ENCODE results near the gene GPR37. TPM values are rescaled to one million over a fixed set of nuclear protein-coding genes. Genes with fewer than 3 reads are reported as not detected.

The GPR37 gene
- total and polyA plus RNA-seq, 3 donors from 2014 or later, result 41.9 to 76.3 (median 65.4) TPM

- H3K9me3 ChIP-seq, result no peaks in the 10 kb centered on the region
- H3K27me3 ChIP-seq, result no peaks in the 10 kb centered on the region
- H3K36me3 ChIP-seq (ENCODE audit: low read depth, missing control alignments), result no peaks in the 10 kb centered on the region
- H3K4me3 ChIP-seq, result no peak overlapping the region
- 21 to 35% methylated on average over 1 of the region's 1 CpG for WGBS, 2 donors
- TF ChIP-seq CTCF (IDR thresholded peaks at IDR 0.05), result no peak
- no peak for TF ChIP-seq POLR2A (IDR thresholded peaks at IDR 0.05)
- no peaks in the 10 kb centered on the region for H3K4me1 ChIP-seq
- no peak for DNase-seq
- H3K27ac ChIP-seq, result no peak overlapping the region
- intact Hi-C loops (cut with DNase I; ENCODE audit: low total_unique reads), result no loop called here
Measured at GRCh38 chr7:124728610-124729009, 37.0 kb downstream of the GPR37 start.

GRCh38 chr7:124724507-124725192 is 40.9 kb downstream of the GPR37 start:
- Histone ChIP-seq H3K4me1 (no peaks in the 10 kb centered on the region), H3K27ac (peak overlapping the region in 1 of 2 donors; percentile 28), H3K27me3 (no peaks in the 10 kb centered on the region), H3K36me3 (ENCODE audit: low read depth, missing control alignments) (no peaks in the 10 kb centered on the region), H3K9me3 (no peaks in the 10 kb centered on the region), H3K4me3 (no peak overlapping the region)
- intact Hi-C loops (cut with DNase I; ENCODE audit: low total_unique reads), result no loop called here
- DNase-seq, result no peak
- WGBS, 2 donors, result 47 to 64% methylated on average over 4 of the region's 4 CpGs
- TF ChIP-seq POLR2A (IDR thresholded peaks at IDR 0.05), result no peak
- TF ChIP-seq CTCF (IDR thresholded peaks at IDR 0.05), result no peak

GRCh38 chr7:124724079-124724478 is 41.5 kb downstream of the GPR37 start:
- DNase-seq, result no peak
- Histone ChIP-seq H3K4me1 (no peaks in the 10 kb centered on the region), H3K27ac (no peak overlapping the region), H3K9me3 (no peaks in the 10 kb centered on the region), H3K27me3 (no peaks in the 10 kb centered on the region), H3K36me3 (ENCODE audit: low read depth, missing control alignments) (no peaks in the 10 kb centered on the region), H3K4me3 (no peak overlapping the region)
- TF ChIP-seq CTCF (IDR thresholded peaks at IDR 0.05), result no peak
- no peak for TF ChIP-seq POLR2A (IDR thresholded peaks at IDR 0.05)
- WGBS, 2 donors, result 62 to 74% methylated on average over 5 of the region's 5 CpGs
- intact Hi-C loops (cut with DNase I; ENCODE audit: low total_unique reads), result no loop called here

GRCh38 chr7:124723012-124723411 is 42.6 kb downstream of the GPR37 start:
- Histone ChIP-seq H3K27me3 (no peaks in the 10 kb centered on the region), H3K4me1 (no peaks in the 10 kb centered on the region), H3K36me3 (ENCODE audit: low read depth, missing control alignments) (no peaks in the 10 kb centered on the region), H3K9me3 (no peaks in the 10 kb centered on the region), H3K27ac (no peak overlapping the region), H3K4me3 (no peak overlapping the region)
- intact Hi-C loops (cut with DNase I; ENCODE audit: low total_unique reads), result no loop called here
- 62 to 69% methylated on average over 2 of the region's 2 CpGs for WGBS, 2 donors
- TF ChIP-seq POLR2A (IDR thresholded peaks at IDR 0.05), result no peak
- no peak for TF ChIP-seq CTCF (IDR thresholded peaks at IDR 0.05)
- no peak for DNase-seq

- Histone ChIP-seq H3K4me1 (no peaks in the 10 kb centered on the region), H3K27ac (no peak overlapping the region), H3K27me3 (no peaks in the 10 kb centered on the region), H3K4me3 (no peak overlapping the region), H3K9me3 (no peaks in the 10 kb centered on the region), H3K36me3 (ENCODE audit: low read depth, missing control alignments) (no peaks in the 10 kb centered on the region)
- no peak for DNase-seq
- intact Hi-C loops (cut with DNase I; ENCODE audit: low total_unique reads), result no loop called here
- WGBS, 2 donors, result 79 to 89% methylated on average over 3 of the region's 3 CpGs
- TF ChIP-seq CTCF (IDR thresholded peaks at IDR 0.05), result no peak
- no peak for TF ChIP-seq POLR2A (IDR thresholded peaks at IDR 0.05)
Measured at GRCh38 chr7:124722292-124722691, 43.3 kb downstream of the GPR37 start.

All from testis (tissue), 3 donors.